SH-SY5Y (cell line): ENCODE data around the gene CLIP3.

Experiments
- GATA2 ChIP-seq: IDR thresholded peaks from 2 replicates; pipeline ENCODE4 v1.6.1; 2011; ENCODE audit warnings: mild to moderate bottlenecking, low read depth, low read length
- GATA3 ChIP-seq: IDR thresholded peaks from 2 replicates; pipeline ENCODE4 v1.6.1; 2011; ENCODE audit warnings: low read depth, mild to moderate bottlenecking, low read length, moderate library complexity

- no peak for TF ChIP-seq GATA2
- TF ChIP-seq GATA3 = no peak
These were observed 59.2 kb downstream of the CLIP3 start for GRCh38 chr19:35973487-35973886.
